Measurements from ENCODE around the gene SUCLG1.

- TF ChIP-seq CTCF (IDR thresholded peaks at IDR 0.05; ENCODE audit: low read length): peak; percentile 48
- no peak for TF ChIP-seq EZH2 (IDR thresholded peaks at IDR 0.05; ENCODE audit: borderline replicate concordance, low read length)
These were observed 34.9 kb downstream of the SUCLG1 start for GRCh38 chr2:84424152-84424551.

Measured in OCI-LY1 (cell line).